GM18858 (cell line): ENCODE data around the gene COL25A1.
"Not testable (repeated sequence)": the region's sequence is repeated elsewhere in the genome, so short reads cannot be mapped to it uniquely, and the experiment has no call there.

Experiments
- ATAC-seq: cut with Tn5 transposase; IDR thresholded peaks from one replicate; pipeline ENCODE4 v1.9.1; 2021; ENCODE audit not compliant: unreplicated experiment

Gene COL25A1

GRCh38 chr4:109174224-109174953, 128.1 kb downstream of the COL25A1 start:
- no peak for ATAC-seq

- ATAC-seq, result no peak
Measured at GRCh38 chr4:109172301-109172700, 130.2 kb downstream of the COL25A1 start.

GRCh38 chr4:109171070-109171469, 131.4 kb downstream of the COL25A1 start:
- ATAC-seq, result no peak

- ATAC-seq, result no peak
Measured at GRCh38 chr4:109169170-109169569, 133.3 kb downstream of the COL25A1 start.

- ATAC-seq, result no peak
Measured at GRCh38 chr4:109166586-109166985, 135.9 kb downstream of the COL25A1 start.

- no peak for ATAC-seq
Measured at GRCh38 chr4:109166126-109166525, 136.3 kb downstream of the COL25A1 start.

- ATAC-seq, result no peak
Measured at GRCh38 chr4:109164011-109164410, 138.4 kb downstream of the COL25A1 start.

- no peak for ATAC-seq
Measured at GRCh38 chr4:109163493-109163892, 139.0 kb downstream of the COL25A1 start.

- no peak for ATAC-seq
Measured at GRCh38 chr4:109162759-109163158, 139.7 kb downstream of the COL25A1 start.

- no peak for ATAC-seq
Measured at GRCh38 chr4:109160494-109160893, 142.0 kb downstream of the COL25A1 start.

GRCh38 chr4:109157696-109158095, 144.8 kb downstream of the COL25A1 start:
- no peak for ATAC-seq

- no peak for ATAC-seq
Measured at GRCh38 chr4:109157205-109157604, 145.3 kb downstream of the COL25A1 start.

- no peak for ATAC-seq
Measured at GRCh38 chr4:109156356-109156755, 146.1 kb downstream of the COL25A1 start.

GRCh38 chr4:109155682-109156283, 146.7 kb downstream of the COL25A1 start:
- no peak for ATAC-seq

GRCh38 chr4:109155084-109155483, 147.4 kb downstream of the COL25A1 start:
- no peak for ATAC-seq

- no peak for ATAC-seq
Measured at GRCh38 chr4:109154424-109154823, 148.0 kb downstream of the COL25A1 start.

GRCh38 chr4:109149836-109150235, 152.6 kb downstream of the COL25A1 start:
- no peak for ATAC-seq

- no peak for ATAC-seq
Measured at GRCh38 chr4:109148577-109149075, 153.8 kb downstream of the COL25A1 start.

GRCh38 chr4:109147135-109147534, 155.3 kb downstream of the COL25A1 start:
- ATAC-seq, result no peak

- ATAC-seq, result no peak
Measured at GRCh38 chr4:109146499-109146898, 156.0 kb downstream of the COL25A1 start.

GRCh38 chr4:109138125-109138524, 164.3 kb downstream of the COL25A1 start:
- ATAC-seq, result not testable (repeated sequence)

- ATAC-seq, result no peak
Measured at GRCh38 chr4:109134921-109135320, 167.5 kb downstream of the COL25A1 start.
